ENCODE results near the gene CREB5. TPM values are rescaled to one million over a fixed set of nuclear protein-coding genes. Genes with fewer than 3 reads are reported as not detected.

The CREB5 gene
- polyA plus RNA-seq, 1 donor from 2014 or later: 3.7 TPM

GRCh38 chr7:28871077-28871476 lies 458.8 kb downstream of the CREB5 start:
- Histone ChIP-seq H3K9me2 (ENCODE audit: insufficient read depth, low read length) (no peaks in the 10 kb centered on the region), H3K9ac (ENCODE audit: low read length) (no peak overlapping the region), H3K27me3 (ENCODE audit: insufficient read depth, low read depth, low read length) (no peaks in the 10 kb centered on the region), H3F3A (ENCODE audit: insufficient read depth, low read length, poor library complexity, severe bottlenecking) (no peaks in the 10 kb centered on the region), H4K20me1 (ENCODE audit: insufficient read depth) (no peaks in the 10 kb centered on the region), H3K79me2 (replicated peaks; ENCODE audit: insufficient read depth, low read length) (no peaks in the 10 kb centered on the region), H3K9me3 (ENCODE audit: low read length) (no peaks in the 10 kb centered on the region), H3K4me3 (ENCODE audit: low read length) (no peak overlapping the region), H3K36me3 (ENCODE audit: insufficient read depth, low read length) (no peaks in the 10 kb centered on the region), H2AFZ (ENCODE audit: low read depth, low read length) (no peak overlapping the region), H3K27ac (ENCODE audit: low read length) (no peak overlapping the region), H3K4me2 (ENCODE audit: low read length) (no peak overlapping the region)
- no peak for TF ChIP-seq REST (IDR thresholded peaks at IDR 0.05; ENCODE audit: borderline replicate concordance)
- TF ChIP-seq MXI1 (conservative IDR thresholded peaks at IDR 0.05; ENCODE audit: poor library complexity, severe bottlenecking): no peak
- TF ChIP-seq TAF1 (IDR thresholded peaks at IDR 0.05; ENCODE audit: low read depth): no peak
- no peak for TF ChIP-seq CTCF (IDR thresholded peaks at IDR 0.05; ENCODE audit: poor library complexity, severe bottlenecking)
- TF ChIP-seq POLR2AphosphoS5 (IDR thresholded peaks at IDR 0.05): no peak
- TF ChIP-seq EZH2 (IDR thresholded peaks at IDR 0.05; ENCODE audit: borderline replicate concordance, insufficient read depth, low read length, poor library complexity, severe bottlenecking): no peak
- TF ChIP-seq SMC3 (conservative IDR thresholded peaks at IDR 0.05; ENCODE audit: poor library complexity): no peak
- TF ChIP-seq RAD21 (conservative IDR thresholded peaks at IDR 0.05): no peak
- TF ChIP-seq EP300 (conservative IDR thresholded peaks at IDR 0.05; ENCODE audit: poor library complexity, severe bottlenecking): no peak

DNA sequence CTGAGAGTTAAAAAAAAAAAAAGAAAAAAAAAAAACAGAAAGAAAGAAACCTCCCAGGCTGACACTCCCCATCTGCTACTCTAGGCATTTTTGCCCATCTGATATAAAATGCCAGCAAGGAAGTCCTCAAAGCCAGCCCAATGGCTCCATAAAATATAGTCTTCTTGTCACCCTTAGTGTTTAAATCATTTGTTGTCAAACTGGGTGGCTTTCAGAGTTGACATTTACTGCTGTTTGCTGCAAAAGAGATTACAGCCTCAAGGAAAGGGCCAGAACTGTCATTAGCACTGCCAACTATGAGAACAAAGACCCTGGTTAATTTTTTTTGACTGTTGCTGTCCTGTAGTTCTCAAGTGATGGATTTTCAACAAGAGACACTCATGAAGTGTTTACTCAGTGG lies 459.3 kb downstream of the CREB5 start:
- Histone ChIP-seq H2AFZ (ENCODE audit: low read depth, low read length) (no peak overlapping the region), H3K36me3 (ENCODE audit: insufficient read depth, low read length) (no peaks in the 10 kb centered on the region), H3K79me2 (replicated peaks; ENCODE audit: insufficient read depth, low read length) (no peaks in the 10 kb centered on the region), H3K9me2 (ENCODE audit: insufficient read depth, low read length) (no peaks in the 10 kb centered on the region), H3K4me2 (ENCODE audit: low read length) (no peak overlapping the region), H3K27ac (ENCODE audit: low read length) (no peak overlapping the region), H3F3A (ENCODE audit: insufficient read depth, low read length, poor library complexity, severe bottlenecking) (no peaks in the 10 kb centered on the region), H3K9me3 (ENCODE audit: low read length) (no peaks in the 10 kb centered on the region), H3K27me3 (ENCODE audit: insufficient read depth, low read depth, low read length) (no peaks in the 10 kb centered on the region), H3K4me3 (ENCODE audit: low read length) (no peak overlapping the region), H4K20me1 (ENCODE audit: insufficient read depth) (no peaks in the 10 kb centered on the region), H3K9ac (ENCODE audit: low read length) (no peak overlapping the region)
- no peak for TF ChIP-seq EZH2 (IDR thresholded peaks at IDR 0.05; ENCODE audit: borderline replicate concordance, insufficient read depth, low read length, poor library complexity, severe bottlenecking)
- peak; percentile 9 for TF ChIP-seq EP300 (conservative IDR thresholded peaks at IDR 0.05; ENCODE audit: poor library complexity, severe bottlenecking)

GRCh38 chr7:28872226-28872625 lies 459.9 kb downstream of the CREB5 start:
- Histone ChIP-seq H2AFZ (ENCODE audit: low read depth, low read length) (no peak overlapping the region), H3K27me3 (ENCODE audit: insufficient read depth, low read depth, low read length) (no peaks in the 10 kb centered on the region), H3K4me2 (ENCODE audit: low read length) (no peak overlapping the region), H3F3A (ENCODE audit: insufficient read depth, low read length, poor library complexity, severe bottlenecking) (no peaks in the 10 kb centered on the region), H3K4me3 (ENCODE audit: low read length) (no peak overlapping the region), H3K36me3 (ENCODE audit: insufficient read depth, low read length) (no peaks in the 10 kb centered on the region), H3K9ac (ENCODE audit: low read length) (no peak overlapping the region), H3K9me2 (ENCODE audit: insufficient read depth, low read length) (no peaks in the 10 kb centered on the region), H3K27ac (ENCODE audit: low read length) (no peak overlapping the region), H3K9me3 (ENCODE audit: low read length) (no peaks in the 10 kb centered on the region), H3K79me2 (replicated peaks; ENCODE audit: insufficient read depth, low read length) (no peaks in the 10 kb centered on the region), H4K20me1 (ENCODE audit: insufficient read depth) (no peaks in the 10 kb centered on the region)
- TF ChIP-seq EP300 (conservative IDR thresholded peaks at IDR 0.05; ENCODE audit: poor library complexity, severe bottlenecking): no peak
- no peak for TF ChIP-seq SMC3 (conservative IDR thresholded peaks at IDR 0.05; ENCODE audit: poor library complexity)
- TF ChIP-seq EZH2 (IDR thresholded peaks at IDR 0.05; ENCODE audit: borderline replicate concordance, insufficient read depth, low read length, poor library complexity, severe bottlenecking): no peak
- no peak for TF ChIP-seq MXI1 (conservative IDR thresholded peaks at IDR 0.05; ENCODE audit: poor library complexity, severe bottlenecking)
- no peak for TF ChIP-seq TAF1 (IDR thresholded peaks at IDR 0.05; ENCODE audit: low read depth)
- no peak for TF ChIP-seq REST (IDR thresholded peaks at IDR 0.05; ENCODE audit: borderline replicate concordance)
- no peak for TF ChIP-seq RAD21 (conservative IDR thresholded peaks at IDR 0.05)
- TF ChIP-seq CTCF (IDR thresholded peaks at IDR 0.05; ENCODE audit: poor library complexity, severe bottlenecking): no peak
- TF ChIP-seq POLR2AphosphoS5 (IDR thresholded peaks at IDR 0.05): no peak
